Type B pancreatic cell (in vitro differentiated cells): ENCODE measurements around the gene TLL2. TPM values are rescaled to one million over a fixed set of nuclear protein-coding genes. Genes with fewer than 3 reads are reported as not detected.

Experiments used
- DNase-seq: peaks from one replicate; pipeline ENCODE4 v3.0.0; 2021; ENCODE audit warnings: mixed read lengths; ENCODE audit not compliant: unreplicated experiment; ENCODE audit errors: extremely low spot score
- H3K27ac Mint-ChIP-seq: 2 replicates; pipeline ENCODE4 v1.8.0; 2021; ENCODE audit warnings: mild to moderate bottlenecking, mixed read lengths
- H3K27me3 Mint-ChIP-seq: 2 replicates; pipeline ENCODE4 v1.8.0; 2021; ENCODE audit warnings: mixed read lengths
- H3K36me3 Mint-ChIP-seq: 2 replicates; pipeline ENCODE4 v1.8.0; 2021; ENCODE audit warnings: mixed read lengths
- H3K4me1 Mint-ChIP-seq: one replicate; pipeline ENCODE4 v1.8.0; 2021; ENCODE audit warnings: mixed read lengths; ENCODE audit not compliant: unreplicated experiment
- H3K4me3 Mint-ChIP-seq: 2 replicates; pipeline ENCODE4 v1.8.0; 2021; ENCODE audit warnings: mild to moderate bottlenecking, mixed read lengths
- H3K9me3 Mint-ChIP-seq: 2 replicates; pipeline ENCODE4 v1.8.0; 2021; ENCODE audit warnings: mixed read lengths
- total RNA-seq: library from RNA; stranded (reverse); gene quantifications from 2 replicates; pipeline ENCODE4 v1.2.1, GENCODE V29; 2021; ENCODE audit warnings: low replicate concordance
- TF ChIP-seq, protein P1 (sequence below): fragments of 200-600 bp; sonication (generic); conservative IDR thresholded peaks from 2 replicates; pipeline ENCODE4 v1.5.0; 2021; ENCODE audit warnings: antibody characterized with exemption, mild to moderate bottlenecking

TLL2 gene
- total RNA-seq, 1 donor from 2014 or later, result 0.85 TPM

DNA sequence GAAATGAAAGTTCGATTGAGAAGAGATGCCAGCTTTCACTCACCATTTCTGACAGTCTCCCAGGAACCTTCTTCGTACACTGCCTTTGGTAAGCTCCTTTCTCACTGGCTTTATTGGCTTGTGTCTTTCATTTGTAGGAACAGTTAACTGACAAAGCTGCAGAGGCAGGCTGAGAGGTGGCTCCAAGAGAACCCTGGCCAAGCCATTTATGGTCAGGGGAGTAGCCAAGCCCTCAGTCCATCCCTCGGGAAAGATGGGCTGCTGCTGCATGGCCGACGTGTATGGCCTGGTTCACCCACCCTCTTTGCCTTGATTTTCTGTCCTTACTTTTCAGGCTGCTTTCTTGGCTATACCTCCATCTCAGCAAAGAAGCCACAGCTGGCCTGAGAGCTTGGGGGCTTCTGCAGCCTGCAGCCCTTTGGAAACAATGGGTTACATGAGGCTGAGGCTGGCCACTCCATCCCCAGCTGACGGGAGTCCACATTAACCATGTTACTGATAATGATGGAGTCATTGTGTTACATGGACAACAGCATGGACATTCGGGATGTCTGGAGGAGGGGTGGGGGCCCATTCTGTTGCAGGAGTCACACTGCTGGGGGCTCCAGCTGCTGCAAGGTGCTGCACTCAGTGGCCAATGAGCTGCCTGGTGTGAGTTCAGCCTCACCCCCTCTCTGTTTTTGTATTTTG, 154.7 kb downstream of the TLL2 start, which contains the start of gene OPALIN:
Gene OPALIN, minus strand, starts transcription at position 152 of the 690 bp plus-strand sequence. Its CDS starts 106 bp downstream, at position 46.
- peaks cover 21% of the 10 kb centered on the region for H3K27me3 Mint-ChIP-seq
- no peak within 1 kb of the TSS for H3K27ac Mint-ChIP-seq
- H3K36me3 Mint-ChIP-seq, result no peaks in the 10 kb centered on the region
- H3K9me3 Mint-ChIP-seq, result no peaks in the 10 kb centered on the region
- TF ChIP-seq, protein P1, sequence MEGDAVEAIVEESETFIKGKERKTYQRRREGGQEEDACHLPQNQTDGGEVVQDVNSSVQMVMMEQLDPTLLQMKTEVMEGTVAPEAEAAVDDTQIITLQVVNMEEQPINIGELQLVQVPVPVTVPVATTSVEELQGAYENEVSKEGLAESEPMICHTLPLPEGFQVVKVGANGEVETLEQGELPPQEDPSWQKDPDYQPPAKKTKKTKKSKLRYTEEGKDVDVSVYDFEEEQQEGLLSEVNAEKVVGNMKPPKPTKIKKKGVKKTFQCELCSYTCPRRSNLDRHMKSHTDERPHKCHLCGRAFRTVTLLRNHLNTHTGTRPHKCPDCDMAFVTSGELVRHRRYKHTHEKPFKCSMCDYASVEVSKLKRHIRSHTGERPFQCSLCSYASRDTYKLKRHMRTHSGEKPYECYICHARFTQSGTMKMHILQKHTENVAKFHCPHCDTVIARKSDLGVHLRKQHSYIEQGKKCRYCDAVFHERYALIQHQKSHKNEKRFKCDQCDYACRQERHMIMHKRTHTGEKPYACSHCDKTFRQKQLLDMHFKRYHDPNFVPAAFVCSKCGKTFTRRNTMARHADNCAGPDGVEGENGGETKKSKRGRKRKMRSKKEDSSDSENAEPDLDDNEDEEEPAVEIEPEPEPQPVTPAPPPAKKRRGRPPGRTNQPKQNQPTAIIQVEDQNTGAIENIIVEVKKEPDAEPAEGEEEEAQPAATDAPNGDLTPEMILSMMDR, result no peak
- no peak within 1 kb of the TSS for H3K4me3 Mint-ChIP-seq
- no peaks in the 10 kb centered on the region for H3K4me1 Mint-ChIP-seq
- no peak for DNase-seq

DNA sequence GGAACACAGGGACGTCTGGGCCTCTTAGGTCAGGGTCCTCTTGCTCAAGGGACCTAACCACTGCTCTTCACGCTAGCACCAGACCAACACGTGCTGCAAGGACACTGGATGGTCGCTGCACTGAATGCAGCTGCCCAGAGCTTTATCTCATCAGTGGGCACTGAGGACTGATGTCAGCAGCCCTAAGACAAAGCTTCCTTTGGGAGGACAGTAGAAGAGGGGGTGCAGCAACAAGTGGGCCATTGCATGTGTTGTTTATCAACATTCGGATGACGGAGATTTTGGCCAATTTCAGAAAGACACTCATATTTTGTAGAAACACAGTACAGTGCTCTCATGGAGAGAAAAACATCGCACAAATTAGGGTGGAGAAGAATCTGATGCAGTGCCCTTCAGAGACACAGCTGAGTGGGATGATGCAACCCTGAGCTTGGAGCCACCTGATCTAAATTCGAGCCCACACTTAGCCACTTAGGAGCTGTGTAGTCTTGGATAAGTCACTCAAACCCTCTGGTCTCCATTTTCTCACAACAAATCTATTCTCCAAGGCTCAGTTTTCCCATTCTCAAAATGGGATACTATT, 156.6 kb downstream of the TLL2 start:
- Mint-ChIP-seq H3K27me3 (peaks cover 21% of the 10 kb centered on the region), H3K36me3 (no peaks in the 10 kb centered on the region), H3K27ac (no peak overlapping the region), H3K4me1 (no peaks in the 10 kb centered on the region), H3K4me3 (no peak overlapping the region), H3K9me3 (no peaks in the 10 kb centered on the region)
- no peak for DNase-seq
- TF ChIP-seq, protein P1, result no peak

DNA sequence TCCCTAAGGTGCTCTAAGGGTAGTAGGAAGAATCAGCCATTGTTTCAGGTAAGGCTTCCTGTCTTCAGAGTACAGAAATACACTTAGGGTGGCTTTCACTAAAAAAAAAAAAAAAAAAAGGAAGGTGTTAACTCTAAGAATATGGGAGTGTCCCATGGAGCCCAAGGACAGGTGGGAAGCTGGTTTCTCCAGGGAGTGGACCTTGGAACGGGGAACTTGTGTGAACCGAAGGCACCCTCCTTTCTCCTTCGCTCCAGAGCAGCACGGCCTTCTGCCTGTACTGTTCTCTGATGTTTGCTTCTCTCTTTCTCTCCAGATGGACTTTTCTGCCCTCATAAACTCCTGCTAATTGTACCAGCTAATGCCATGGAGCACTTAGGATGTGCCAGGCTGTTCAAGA, 161.1 kb downstream of the TLL2 start:
- Mint-ChIP-seq H3K27ac (no peak overlapping the region), H3K4me1 (no peaks in the 10 kb centered on the region), H3K36me3 (no peaks in the 10 kb centered on the region), H3K27me3 (peaks cover 27% of the 10 kb centered on the region), H3K4me3 (no peak overlapping the region), H3K9me3 (no peaks in the 10 kb centered on the region)
- no peak for DNase-seq
- TF ChIP-seq, protein P1, result no peak

DNA sequence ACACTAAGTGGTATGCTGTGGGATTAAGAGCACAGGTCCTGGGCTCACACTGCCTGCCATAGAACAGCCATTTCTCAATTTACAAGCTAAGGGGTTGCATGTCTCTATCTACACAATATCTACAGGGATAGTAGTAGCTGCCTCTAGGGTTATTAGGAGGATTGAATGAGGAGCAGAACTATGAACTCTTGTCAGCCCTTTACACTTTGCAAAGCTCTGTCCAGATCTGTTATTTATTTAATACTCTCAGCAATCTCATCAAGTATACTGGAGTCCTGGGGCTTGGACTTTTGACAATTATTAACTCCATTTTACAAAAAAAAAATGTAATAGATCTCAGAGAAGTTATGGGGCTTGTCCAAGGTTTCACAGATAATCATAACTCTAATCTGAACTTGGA, 161.7 kb downstream of the TLL2 start:
- no peak overlapping the region for H3K4me3 Mint-ChIP-seq
- no peaks in the 10 kb centered on the region for H3K4me1 Mint-ChIP-seq
- H3K36me3 Mint-ChIP-seq, result no peaks in the 10 kb centered on the region
- TF ChIP-seq, protein P1, result no peak
- no peaks in the 10 kb centered on the region for H3K9me3 Mint-ChIP-seq
- H3K27me3 Mint-ChIP-seq, result peaks cover 26% of the 10 kb centered on the region
- no peak overlapping the region for H3K27ac Mint-ChIP-seq
- DNase-seq, result no peak

DNA sequence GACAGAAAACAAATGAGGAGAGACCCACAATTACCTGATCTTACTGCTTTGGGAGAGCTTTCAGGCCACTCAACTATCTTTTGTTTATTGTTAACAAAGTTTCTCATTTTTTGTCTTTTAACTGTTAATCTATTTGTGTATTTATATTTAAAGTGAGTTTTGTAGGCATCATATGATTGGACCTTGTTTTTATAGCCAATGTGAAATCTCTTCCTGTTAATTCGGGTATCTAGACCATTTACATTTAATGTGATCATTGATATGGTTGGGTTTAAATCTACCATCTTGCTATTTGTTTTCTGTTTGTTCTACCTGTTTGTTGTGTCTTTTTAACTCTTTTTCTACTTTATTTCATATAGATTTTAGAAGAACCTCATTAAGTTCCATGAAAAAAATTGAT, 167.4 kb downstream of the TLL2 start:
- peaks cover 11% of the 10 kb centered on the region for H3K9me3 Mint-ChIP-seq
- no peak overlapping the region for H3K27ac Mint-ChIP-seq
- DNase-seq, result no peak
- H3K4me3 Mint-ChIP-seq, result no peak overlapping the region
- no peaks in the 10 kb centered on the region for H3K36me3 Mint-ChIP-seq
- H3K27me3 Mint-ChIP-seq, result peaks cover 13% of the 10 kb centered on the region
- no peaks in the 10 kb centered on the region for H3K4me1 Mint-ChIP-seq
- TF ChIP-seq, protein P1, result no peak
